CD4-positive, alpha-beta T cell treated with Interleukin-12 subunit alpha and Interleukin-12 subunit beta, for 1 hour (primary cell): ENCODE data around the gene SLC13A3.
"Not testable (repeated sequence)": the region's sequence is repeated elsewhere in the genome, so short reads cannot be mapped to it uniquely, and the experiment has no call there.

Experiments
- DNase-seq: peaks from one replicate; pipeline ENCODE4 v3.0.0-alpha.2; 2020

Gene SLC13A3

GRCh38 chr20:46680684-46681031 is 29.4 kb upstream of the SLC13A3 start:
- no peak for DNase-seq

- DNase-seq: no peak
Observed at GRCh38 chr20:46678516-46678915, 27.3 kb upstream of the SLC13A3 start.

- no peak for DNase-seq
Observed at GRCh38 chr20:46677608-46678007, 26.3 kb upstream of the SLC13A3 start.

- not testable (repeated sequence) for DNase-seq
Observed at GRCh38 chr20:46676649-46677316, 25.5 kb upstream of the SLC13A3 start.

GRCh38 chr20:46674253-46675083 is 23.2 kb upstream of the SLC13A3 start:
- no peak for DNase-seq

- DNase-seq: no peak
Observed at GRCh38 chr20:46673394-46674252, 22.4 kb upstream of the SLC13A3 start.

- DNase-seq: no peak
Observed at GRCh38 chr20:46672543-46673148, 21.4 kb upstream of the SLC13A3 start.

- no peak for DNase-seq
Observed at GRCh38 chr20:46671866-46672542, 20.7 kb upstream of the SLC13A3 start.

GRCh38 chr20:46670585-46671584 is 19.6 kb upstream of the SLC13A3 start:
- DNase-seq: no peak

- no peak for DNase-seq
Observed at GRCh38 chr20:46670228-46670584, 18.9 kb upstream of the SLC13A3 start.

GRCh38 chr20:46666818-46667515 is 15.7 kb upstream of the SLC13A3 start:
- no peak for DNase-seq

GRCh38 chr20:46666306-46666705 is 15.0 kb upstream of the SLC13A3 start:
- no peak for DNase-seq

- DNase-seq: no peak
Observed at GRCh38 chr20:46665602-46666001, 14.3 kb upstream of the SLC13A3 start.

- no peak for DNase-seq
Observed at GRCh38 chr20:46663531-46663930, 12.3 kb upstream of the SLC13A3 start.

GRCh38 chr20:46661659-46662058 is 10.4 kb upstream of the SLC13A3 start:
- no peak for DNase-seq

GRCh38 chr20:46660487-46660886 is 9.2 kb upstream of the SLC13A3 start:
- DNase-seq: no peak

GRCh38 chr20:46657618-46658017 is 6.4 kb upstream of the SLC13A3 start:
- no peak for DNase-seq

GRCh38 chr20:46657137-46657536 is 5.9 kb upstream of the SLC13A3 start:
- no peak for DNase-seq

- no peak for DNase-seq
Observed at GRCh38 chr20:46652699-46653098, 1.4 kb upstream of the SLC13A3 start.

GRCh38 chr20:46650575-46651090 is 626 bp downstream of the SLC13A3 start:
- no peak for DNase-seq
